OCI-LY3 (cell line): Measurements from ENCODE around the gene ERLEC1.

ENCODE experiments used
- CTCF ChIP-seq: fragments of 200-600, 300-600 bp; sonication (generic); IDR thresholded peaks from 2 replicates; pipeline ENCODE4 v1.5.1; 2014; ENCODE audit warnings: antibody characterized with exemption, low read length, low read depth
- EZH2phosphoT487 ChIP-seq: fragments of 200-600 bp; shearing (Covaris generic); IDR thresholded peaks from 2 replicates; pipeline ENCODE4 v1.6.1; 2018; ENCODE audit warnings: antibody characterized with exemption, mixed run types, low read depth

GRCh38 chr2:53769318-53769945, 17.4 kb upstream of the ERLEC1 start:
- no peak for TF ChIP-seq CTCF
- no peak for TF ChIP-seq EZH2phosphoT487
